Activated CD4-positive, alpha-beta T cell treated with anti-CD3 and anti-CD28 coated beads, Interleukin-2, amount 10 ng/mL, durations not matched to agents 7 days and 5 days (primary cell): Measurements from ENCODE around the gene PGRMC1. TPM values are rescaled to one million over a fixed set of nuclear protein-coding genes. Genes with fewer than 3 reads are reported as not detected.
"Not testable (repeated sequence)": the region's sequence is repeated elsewhere in the genome, so short reads cannot be mapped to it uniquely, and the experiment has no call there.

Source experiments
- CTCF ChIA-PET: fragments of 350-600 bp; sonication (Branson Sonifier 250); formaldehyde crosslinking; loops from one replicate; lab custom pipeline; 2021; ENCODE audit warnings: antibody characterized with exemption; lab: Charles Lee
- POLR2A ChIA-PET: fragments of 350-600 bp; sonication (Branson Sonifier 250); formaldehyde crosslinking; loops from one replicate; lab custom pipeline; 2021; ENCODE audit warnings: antibody characterized with exemption; lab: Charles Lee
- DNase-seq: peaks from one replicate; pipeline ENCODE4 v3.0.0-alpha.2; 2020
- H3K27ac Mint-ChIP-seq: one replicate; pipeline ENCODE4 v1.8.0; 2021; ENCODE audit warnings: mild to moderate bottlenecking, moderate library complexity, mixed read lengths
- H3K27me3 Mint-ChIP-seq: one replicate; pipeline ENCODE4 v1.8.0; 2021; ENCODE audit warnings: mixed read lengths
- H3K36me3 Mint-ChIP-seq: one replicate; pipeline ENCODE4 v1.8.0; 2021; ENCODE audit warnings: low read depth, mixed read lengths
- H3K4me1 Mint-ChIP-seq: one replicate; pipeline ENCODE4 v1.8.0; 2021; ENCODE audit warnings: mixed read lengths
- H3K4me3 Mint-ChIP-seq: one replicate; pipeline ENCODE4 v1.8.0; 2021; ENCODE audit warnings: mild to moderate bottlenecking, moderate library complexity, mixed read lengths
- H3K9me3 Mint-ChIP-seq: one replicate; pipeline ENCODE4 v1.8.0; 2021; ENCODE audit warnings: mixed read lengths
- total RNA-seq, 2 experiments: library from RNA; stranded (reverse); gene quantifications; one replicate each; pipeline ENCODE4 v1.2.3, GENCODE V29; 2021

Gene PGRMC1
- total RNA-seq, 2 experiments from 2014 or later = 29.8 to 30.1 TPM

GRCh38 chrX:119290476-119290875 lies 54.4 kb downstream of the PGRMC1 start:
- ChIA-PET CTCF (no interaction called here), POLR2A (no interaction called here)
- DNase-seq = no peak
- Mint-ChIP-seq H3K36me3 (no peaks in the 10 kb centered on the region), H3K4me1 (no peaks in the 10 kb centered on the region), H3K4me3 (no peak overlapping the region), H3K9me3 (no peaks in the 10 kb centered on the region), H3K27ac (no peak overlapping the region), H3K27me3 (peaks cover 2% of the 10 kb centered on the region)

DNA sequence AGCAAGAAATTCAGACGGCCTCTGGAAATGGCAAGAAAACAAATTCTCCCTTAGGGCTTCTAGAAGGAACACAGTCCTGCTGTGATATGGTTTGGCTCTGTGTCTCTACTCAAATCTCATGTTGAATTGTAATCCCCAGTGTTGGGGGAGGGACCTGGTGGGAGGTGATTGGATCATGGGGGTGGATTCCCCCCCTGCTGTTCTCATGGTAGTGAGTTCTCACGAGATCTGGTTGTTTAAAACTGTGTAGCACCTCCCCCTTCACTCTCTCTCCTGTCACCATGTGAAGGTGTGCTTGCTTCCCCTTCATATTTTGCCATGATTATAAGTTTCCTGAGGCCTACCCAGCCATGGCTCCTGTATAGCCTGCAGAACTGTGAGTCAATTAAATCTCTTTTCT lies 55.2 kb downstream of the PGRMC1 start:
- H3K9me3 Mint-ChIP-seq, DNase-seq, H3K27me3 Mint-ChIP-seq, H3K27ac Mint-ChIP-seq, POLR2A ChIA-PET, H3K36me3 Mint-ChIP-seq, H3K4me1 Mint-ChIP-seq, H3K4me3 Mint-ChIP-seq: not testable (repeated sequence)
- CTCF ChIA-PET = interaction anchor here (0.6 kb wide), 1 partner anchor 116 kb away, joined by 3 read pairs; no protein-coding TSS in a partner anchor

- no peak overlapping the region for H3K4me3 Mint-ChIP-seq
- H3K9me3 Mint-ChIP-seq = no peaks in the 10 kb centered on the region
- no peak for DNase-seq
- H3K27me3 Mint-ChIP-seq = peaks cover 6% of the 10 kb centered on the region
- H3K4me1 Mint-ChIP-seq = no peaks in the 10 kb centered on the region
- POLR2A ChIA-PET = no interaction called here
- H3K27ac Mint-ChIP-seq = no peak overlapping the region
- CTCF ChIA-PET = no interaction called here
- no peaks in the 10 kb centered on the region for H3K36me3 Mint-ChIP-seq
Measured at GRCh38 chrX:119292445-119292844, 56.4 kb downstream of the PGRMC1 start.

Other genes with a start within 250 kb of the PGRMC1 start
- not detected for gene CT47C1, start 163.3 kb upstream of the PGRMC1 start, total RNA-seq
- gene KIAA1210, start 108.5 kb upstream of the PGRMC1 start, total RNA-seq = not detected
- 1 to 10 TPM; 3.3 to 4.0 TPM for gene SLC25A43, start 163.1 kb downstream of the PGRMC1 start, total RNA-seq
- 100 to 1,000 TPM; 425 to 426 TPM for gene SLC25A5, start 232.2 kb downstream of the PGRMC1 start, total RNA-seq